HG02938 (cell line): ENCODE data around the gene HMCN2.

Experiments used
- ATAC-seq: cut with Tn5 transposase; IDR thresholded peaks from one replicate; pipeline ENCODE4 v1.9.1; 2021; ENCODE audit warnings: mild to moderate bottlenecking, moderate library complexity; ENCODE audit not compliant: unreplicated experiment

The HMCN2 gene

GRCh38 chr9:130478736-130479575, 213.4 kb downstream of the HMCN2 start:
- no peak for ATAC-seq

- ATAC-seq = no peak
These were observed 214.0 kb downstream of the HMCN2 start for GRCh38 chr9:130479587-130479986.

DNA sequence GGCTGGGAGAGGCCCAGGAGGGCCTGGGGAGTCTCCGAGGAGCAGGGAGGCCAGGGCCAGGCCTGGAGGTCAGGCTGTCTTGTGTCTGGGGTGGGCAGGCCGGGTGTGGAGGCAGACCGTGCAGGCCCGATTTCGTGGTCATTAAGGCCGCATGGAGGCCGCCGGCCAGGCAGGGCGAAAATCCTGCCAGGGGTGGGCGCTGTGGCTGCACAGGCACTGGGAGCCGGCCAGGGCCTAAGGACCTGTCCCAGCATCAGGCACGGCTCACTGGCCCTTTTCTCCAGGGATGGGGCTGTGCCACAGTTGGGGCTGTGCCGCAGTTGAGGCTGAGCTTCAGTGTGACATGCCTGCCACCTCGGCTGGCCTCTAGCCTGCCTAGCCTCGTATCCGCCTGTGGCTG, 215.1 kb downstream of the HMCN2 start:
- no peak for ATAC-seq

DNA sequence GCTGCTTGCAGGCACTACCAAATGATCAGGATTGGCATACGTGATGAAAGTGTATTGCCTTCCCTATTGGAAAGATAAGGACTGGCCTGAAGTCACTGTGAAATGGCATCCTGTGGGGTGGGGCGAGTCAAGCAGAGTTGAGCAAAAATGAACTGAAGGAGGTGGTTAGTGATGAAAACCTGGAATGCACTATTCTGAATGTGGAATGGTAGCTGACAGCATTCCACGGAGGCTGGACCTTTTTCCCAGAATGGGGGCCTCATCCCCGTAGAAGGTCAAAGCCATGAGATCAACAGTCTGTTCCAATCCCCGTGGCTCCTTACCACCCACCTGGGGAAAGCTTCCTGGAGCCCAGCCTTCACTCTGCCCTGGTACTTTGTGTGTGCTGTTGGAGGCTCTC, 216.9 kb downstream of the HMCN2 start:
- no peak for ATAC-seq

- ATAC-seq = no peak
These were observed 217.9 kb downstream of the HMCN2 start for GRCh38 chr9:130483371-130483971.
